HG02970 (cell line): Measurements from ENCODE around the gene GPR45.

Experiments
- ATAC-seq: cut with Tn5 transposase; IDR thresholded peaks from one replicate; pipeline ENCODE4 v1.9.1; 2021; ENCODE audit warnings: mild to moderate bottlenecking, moderate library complexity, moderate number of reproducible peaks; ENCODE audit not compliant: unreplicated experiment, low FRiP score

GPR45 gene

DNA sequence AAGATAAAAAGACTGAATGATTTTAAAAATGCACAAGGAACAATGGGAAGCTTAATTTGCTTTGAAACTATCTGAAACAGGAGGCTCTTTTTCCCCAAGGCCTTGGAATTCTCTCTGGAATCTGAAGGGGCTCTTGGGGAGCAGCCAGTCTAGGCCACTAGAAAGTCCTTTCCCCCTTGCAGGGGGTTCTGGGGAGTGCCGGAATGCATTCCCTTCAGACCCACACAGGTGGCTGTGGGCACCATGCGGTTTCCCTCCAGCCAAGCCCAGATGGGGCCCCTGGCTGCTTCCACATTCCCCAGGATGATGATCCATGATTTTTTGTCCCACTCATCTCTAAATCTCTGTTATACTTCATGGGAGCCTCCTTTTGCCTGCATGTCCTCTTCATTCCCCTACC is 10.7 kb downstream of the GPR45 start:
- ATAC-seq = no peak

DNA sequence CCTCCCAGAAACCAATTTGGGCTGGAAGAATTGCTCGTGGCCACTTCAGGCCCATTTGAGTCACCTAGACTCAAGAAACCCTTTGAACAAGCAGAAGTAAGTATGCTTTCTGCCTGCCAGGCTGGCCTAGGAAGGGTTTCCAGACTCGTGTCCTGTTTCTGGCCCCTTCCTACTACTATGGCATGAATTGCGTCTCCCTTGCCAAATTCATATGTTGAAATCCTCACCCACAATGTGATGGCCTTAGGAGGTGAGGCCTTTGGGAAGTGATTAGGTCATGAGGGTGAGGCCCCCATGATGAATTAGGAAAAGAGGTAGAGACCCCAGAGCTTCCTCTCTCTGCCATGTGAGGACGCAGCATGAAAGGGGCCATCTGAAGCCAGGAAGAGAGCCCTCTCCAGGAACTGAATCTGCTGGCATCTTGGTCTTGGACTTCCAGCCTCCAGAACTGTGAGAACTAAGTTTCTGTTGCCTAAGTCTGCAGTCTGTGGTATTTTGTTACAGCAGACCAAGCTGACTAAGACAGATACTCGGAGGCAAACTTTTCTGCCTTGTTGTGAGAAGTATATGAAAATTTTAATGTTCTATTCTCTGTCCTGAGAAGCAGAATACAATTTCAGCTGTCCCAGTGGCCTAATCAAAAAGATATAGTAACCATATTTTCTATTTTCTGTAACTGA is 13.1 kb downstream of the GPR45 start:
- no peak for ATAC-seq

DNA sequence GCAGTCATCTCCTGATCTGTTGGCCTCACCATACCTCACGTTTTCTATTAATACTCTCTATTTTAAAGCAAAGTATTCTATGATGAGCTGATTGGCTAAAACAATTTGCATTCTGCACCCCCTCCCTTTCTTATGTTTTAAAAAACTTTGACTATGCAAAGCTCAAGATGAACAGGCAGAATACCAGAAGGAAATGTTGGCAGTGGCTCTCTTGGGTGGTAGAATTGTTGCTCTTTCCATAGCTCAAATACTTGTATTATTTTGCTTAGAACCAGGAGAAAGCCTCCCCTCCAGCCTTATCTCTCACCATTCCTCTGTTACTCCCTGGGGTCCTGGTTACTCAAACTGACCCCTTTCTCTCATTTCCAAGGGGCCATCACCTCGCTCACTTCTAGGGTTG is 14.4 kb downstream of the GPR45 start:
- ATAC-seq = no peak

DNA sequence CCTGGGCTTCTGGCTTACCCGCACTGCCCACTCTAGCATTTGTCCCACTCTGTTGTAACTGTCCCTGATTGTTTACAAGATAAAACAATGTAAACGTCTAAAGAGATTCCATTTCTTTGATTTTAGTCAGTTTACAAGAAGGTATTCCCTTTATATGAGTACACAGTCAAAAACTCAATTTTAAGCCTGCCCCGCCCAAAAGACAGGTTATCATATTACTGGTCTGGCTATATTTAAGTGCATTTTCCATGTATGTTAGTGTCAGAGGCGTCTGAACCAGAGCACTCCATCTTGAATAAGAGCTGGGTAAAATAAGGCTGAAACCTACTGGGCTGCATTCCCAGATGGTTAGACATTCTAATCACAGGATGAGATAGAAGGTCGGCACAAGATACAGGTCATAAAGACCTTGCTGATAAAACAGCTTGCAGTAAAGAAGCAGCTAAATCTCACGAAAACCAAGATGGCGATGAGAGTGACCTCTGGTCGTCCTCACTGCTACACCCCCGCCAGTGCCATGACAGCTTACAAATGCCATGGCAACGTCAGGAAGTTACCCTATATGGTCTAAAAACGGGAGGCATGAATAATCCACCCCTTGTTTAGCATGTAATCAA is 15.0 kb downstream of the GPR45 start:
- no peak for ATAC-seq

DNA sequence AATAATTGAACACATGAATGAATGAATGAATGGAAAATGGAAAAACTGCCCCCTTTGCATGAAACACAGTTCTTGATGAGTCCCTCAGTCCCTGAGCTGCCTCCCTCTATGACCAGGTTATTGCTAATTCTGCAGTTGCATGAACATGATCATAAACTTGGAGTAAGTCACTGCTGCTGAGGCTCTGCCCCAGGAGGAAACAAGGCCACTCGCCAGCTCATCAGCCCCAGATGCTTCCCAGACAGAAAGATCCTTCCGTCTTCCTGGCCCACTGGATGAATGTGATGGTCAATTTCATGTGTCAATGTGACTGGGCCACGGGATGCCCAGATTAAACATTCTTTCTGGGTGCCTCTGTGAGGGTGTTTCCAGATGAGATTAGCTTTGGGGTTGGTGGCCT is 16.4 kb downstream of the GPR45 start:
- no peak for ATAC-seq

DNA sequence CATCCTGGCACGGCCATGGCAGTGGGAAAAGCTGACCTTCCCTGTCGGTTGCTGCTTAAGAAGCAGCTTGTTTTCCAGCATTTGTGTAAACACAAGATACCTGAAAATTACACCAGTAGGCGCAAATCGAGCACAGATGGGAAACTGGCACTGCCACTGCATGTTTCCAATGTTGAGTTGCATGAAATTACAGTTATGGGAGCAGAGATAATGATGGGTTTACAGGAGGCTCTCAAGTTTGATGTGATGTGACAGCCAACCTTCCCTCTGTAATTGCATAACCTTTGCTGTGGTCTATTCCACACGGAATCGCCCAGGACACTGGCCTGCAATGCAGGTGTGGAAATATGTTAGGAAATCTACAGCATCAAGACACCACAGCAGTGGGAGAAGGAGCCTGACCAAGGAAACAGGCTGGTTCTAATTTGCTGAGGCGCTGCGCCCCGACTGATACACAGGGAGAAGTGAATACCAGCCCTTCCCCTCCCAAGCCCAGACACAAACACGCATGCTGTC is 17.4 kb downstream of the GPR45 start:
- no peak for ATAC-seq

DNA sequence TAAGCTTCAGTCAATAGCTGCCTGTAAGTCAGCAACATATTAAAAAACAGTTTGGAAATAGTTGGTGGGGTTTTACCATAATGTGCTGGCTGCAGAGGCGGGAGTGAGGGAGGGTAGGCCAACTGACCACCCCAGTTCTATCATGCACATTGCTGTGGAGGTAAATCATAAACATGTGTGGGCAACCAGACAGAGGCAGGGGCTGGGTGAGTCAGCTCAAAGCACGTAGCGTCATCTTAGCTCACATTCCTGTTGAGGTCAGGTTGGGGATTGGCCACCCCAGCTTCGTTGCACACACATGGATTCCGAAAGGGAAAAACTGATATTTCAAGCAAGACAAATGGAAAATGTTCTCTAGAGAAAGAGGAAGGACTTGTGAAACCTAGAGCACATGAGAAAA is 19.5 kb downstream of the GPR45 start:
- no peak for ATAC-seq

DNA sequence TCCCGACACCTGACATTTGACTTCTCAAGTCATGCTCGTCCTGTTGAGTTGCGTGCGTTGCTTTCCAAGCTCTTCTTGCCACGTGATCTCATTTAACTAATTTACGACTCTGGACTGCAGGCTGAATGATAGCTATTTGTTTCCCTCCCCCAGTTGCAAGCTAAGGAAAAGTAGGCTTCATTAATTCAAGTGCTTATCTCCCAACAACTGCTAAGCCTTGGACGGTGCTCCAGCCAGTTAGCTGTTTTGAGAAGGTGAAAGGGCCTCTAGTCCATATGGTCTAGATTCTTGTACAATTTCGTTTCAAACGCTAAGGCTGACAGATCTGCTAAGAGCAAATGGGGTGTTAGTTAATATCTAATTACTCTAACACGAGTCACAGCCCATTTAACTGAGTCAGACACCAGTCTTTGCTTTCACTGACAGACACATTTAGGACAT is 21.1 kb downstream of the GPR45 start:
- ATAC-seq = no peak

DNA sequence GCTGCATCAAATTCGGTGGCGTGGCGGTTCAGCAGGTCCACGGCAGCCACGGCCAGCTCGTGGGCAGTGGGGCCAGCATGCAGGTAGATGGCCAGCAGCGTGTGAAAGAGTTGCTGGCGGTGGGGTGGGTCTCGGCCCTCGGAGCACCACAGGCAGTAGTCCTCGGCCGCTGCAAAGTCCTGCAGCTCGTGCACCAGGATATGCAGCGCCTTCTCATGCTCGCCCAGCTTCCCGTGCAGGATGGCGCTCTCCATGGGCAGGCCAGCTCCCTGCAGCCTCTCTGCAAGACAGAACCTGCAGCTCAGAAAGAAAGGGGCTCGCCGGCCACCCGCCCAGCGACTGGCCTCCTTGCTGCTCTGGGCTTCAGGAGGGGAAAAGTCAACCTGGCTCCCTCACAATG is 27.9 kb downstream of the GPR45 start:
- no peak for ATAC-seq

DNA sequence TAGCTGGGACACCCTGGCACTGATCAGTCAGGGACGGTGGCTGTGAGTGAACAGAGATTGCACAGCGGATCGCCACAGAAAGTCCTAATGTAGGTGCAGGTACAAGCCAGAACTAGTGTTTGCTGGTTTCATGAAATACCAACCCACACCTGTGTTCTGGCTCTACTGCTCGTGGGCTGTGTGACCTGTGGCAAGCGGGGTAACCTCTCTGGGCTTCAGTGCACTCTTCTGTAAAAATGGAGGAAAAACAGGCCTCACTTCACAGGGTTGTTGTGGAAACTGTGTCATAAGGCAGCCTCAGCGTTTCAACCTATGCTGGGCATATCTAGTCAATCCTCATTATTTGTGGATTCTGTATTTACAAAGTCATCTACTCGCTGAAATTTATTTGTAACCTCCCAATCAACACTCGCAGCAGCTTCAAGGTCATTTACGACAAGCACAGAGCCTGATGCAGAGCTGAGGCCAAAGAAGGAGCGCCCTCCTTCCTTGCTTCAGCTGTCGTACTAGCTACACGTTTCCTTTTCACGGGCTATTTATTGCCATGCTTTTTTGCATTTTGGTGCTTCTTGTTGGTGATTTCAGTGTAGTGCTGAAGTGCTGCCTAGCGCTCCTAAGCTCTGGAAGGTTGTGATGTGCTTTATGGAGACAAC is 30.0 kb downstream of the GPR45 start:
- ATAC-seq = no peak

DNA sequence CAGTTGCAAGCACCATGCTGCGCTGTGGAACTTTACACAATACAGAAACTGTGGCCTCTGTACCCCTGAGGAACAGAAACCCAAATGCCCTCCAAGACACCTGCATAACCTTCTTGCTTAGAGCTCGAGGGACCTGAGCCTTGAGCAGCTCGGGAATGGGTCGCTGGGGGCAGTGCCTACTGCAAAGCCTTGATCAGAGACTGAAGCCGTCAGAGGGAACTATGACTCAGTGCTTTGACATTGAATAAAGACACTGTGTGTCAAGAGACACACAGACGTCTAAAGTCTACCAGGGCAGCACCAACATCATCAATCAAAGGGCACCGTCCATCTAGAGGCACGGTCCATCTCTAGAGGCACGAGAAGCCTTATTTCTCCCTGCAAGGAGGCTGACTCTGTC is 30.6 kb downstream of the GPR45 start:
- no peak for ATAC-seq

DNA sequence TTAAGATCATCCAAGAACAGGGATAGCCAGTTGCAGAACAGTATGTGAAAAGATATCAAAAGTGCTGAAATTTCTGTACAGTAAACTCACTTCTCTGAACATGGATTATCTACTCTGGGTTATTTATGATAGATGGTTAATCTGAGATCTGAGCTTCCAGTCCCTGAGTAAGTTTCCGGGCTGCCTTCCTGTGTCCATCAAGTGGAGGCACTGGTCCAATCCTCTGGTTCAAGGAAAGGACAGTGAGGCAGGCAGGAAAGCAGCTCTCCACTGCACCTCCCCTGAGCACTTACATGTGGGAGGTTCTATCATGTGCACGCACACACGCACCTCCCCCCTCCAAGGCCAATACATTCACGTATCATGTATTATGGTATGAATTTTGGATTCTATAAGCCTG is 32.5 kb downstream of the GPR45 start:
- no peak for ATAC-seq

DNA sequence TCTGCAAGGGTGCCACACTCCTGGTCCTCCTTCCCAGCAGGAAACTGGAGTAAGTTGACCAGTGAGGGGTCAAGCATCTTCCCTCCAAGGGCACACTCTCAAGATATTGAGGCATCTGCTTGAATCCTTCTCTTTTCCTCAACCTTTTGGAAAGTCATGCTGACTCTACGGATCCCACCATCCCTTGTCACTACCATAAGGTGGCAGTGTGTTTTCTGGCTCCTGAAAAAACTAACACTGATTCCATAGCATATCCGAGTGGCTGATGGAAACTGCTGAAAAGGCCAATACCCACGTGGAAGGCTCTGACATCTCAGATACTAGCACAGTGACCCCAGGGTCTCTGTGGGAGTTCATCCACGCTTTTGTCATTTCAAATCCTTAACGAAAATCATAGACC is 37.1 kb downstream of the GPR45 start:
- ATAC-seq = no peak

DNA sequence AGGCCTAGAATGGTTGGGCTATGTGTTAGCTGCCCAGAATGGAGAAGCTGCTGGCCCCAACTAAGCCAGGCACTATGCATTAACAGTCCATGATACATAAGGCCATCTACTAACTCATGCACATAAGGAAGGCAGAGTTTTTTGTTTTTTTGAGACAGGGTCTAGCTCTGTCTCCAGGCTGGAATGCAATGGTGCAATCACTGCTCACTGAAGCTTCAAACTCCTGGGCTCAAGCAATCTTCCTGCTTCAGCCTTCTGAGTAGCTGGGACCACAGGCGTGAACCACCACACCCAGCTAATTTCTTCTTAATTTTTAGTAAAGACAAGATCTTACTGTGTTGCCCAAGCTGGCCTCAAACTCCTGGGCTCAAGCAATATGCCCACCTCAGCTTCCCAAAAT is 37.6 kb downstream of the GPR45 start:
- ATAC-seq = no peak

DNA sequence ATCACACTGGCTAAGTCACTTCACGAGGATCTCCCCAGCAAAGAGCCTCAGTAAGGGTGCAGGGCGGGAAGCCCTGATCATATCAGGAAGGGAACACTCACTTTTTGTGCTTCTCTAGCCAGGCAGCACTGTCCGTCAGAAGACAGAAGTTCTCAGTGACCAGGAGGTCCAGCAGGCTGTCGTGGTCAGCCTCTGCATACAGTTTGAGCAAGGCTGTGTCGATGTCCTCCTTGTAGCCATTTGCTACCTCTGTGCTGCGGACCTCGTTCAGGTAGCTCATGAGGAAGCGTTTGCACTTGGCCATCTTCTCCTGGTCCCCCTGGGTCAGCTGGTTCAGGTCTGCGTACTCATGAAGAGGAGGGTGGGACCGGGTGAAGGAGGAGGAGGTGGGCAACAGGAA is 38.7 kb downstream of the GPR45 start:
- ATAC-seq = no peak

DNA sequence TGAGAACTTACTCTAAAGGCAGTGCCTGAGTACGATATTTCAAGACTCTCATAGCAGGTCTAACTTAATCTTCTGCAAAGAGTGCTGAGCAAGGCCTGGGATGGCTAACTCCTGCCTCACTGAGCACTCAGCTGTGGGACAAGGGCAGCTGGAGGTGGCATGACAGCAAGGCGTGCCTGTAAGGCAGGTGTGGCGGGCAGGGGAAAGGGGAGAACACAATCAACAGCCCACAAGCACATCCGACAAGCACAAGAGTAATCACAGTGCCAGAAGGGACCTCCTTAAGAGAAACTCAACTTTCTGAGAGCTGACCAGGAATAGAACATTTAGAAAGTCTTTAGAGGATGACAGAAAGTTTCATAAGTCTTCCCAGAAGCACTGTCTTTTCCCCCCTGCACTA is 42.0 kb downstream of the GPR45 start:
- ATAC-seq = no peak

DNA sequence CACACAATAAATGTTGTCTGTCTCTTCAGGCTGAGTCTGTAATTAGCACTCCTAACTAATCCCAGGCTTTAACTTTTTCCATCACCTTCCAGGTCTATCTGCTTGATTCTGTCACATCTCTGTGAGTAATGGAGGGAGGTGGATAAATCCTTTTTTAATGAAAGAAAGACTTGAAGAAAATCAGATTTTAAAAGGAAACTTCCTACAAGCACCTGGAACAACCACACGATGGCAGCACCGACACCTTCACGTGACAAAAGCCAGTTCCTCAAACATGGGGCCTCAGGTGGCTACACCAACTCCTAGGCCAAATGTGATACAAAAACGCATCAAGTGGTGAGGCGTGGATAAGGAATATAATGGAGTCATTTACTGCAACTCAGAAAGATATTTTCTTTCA is 46.1 kb downstream of the GPR45 start:
- no peak for ATAC-seq

DNA sequence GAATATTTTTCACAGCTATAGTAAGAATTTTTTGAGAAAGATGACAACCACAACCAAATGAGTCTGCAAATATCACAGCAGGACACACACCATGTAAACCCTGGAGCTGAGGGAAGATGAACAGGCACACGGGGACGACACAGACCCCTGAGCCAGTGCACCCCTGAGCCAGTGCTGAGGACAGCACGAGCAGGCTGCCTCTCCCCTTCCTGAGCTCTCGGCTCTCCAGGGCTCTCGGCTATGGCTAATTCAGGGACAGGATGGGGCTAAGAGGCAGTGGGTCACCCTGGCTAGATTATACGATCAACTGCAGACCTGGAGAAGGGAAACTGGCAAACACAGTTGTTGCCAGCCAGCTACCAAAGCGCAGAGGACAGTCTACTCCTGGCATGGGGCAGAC is 46.6 kb downstream of the GPR45 start:
- ATAC-seq = no peak

DNA sequence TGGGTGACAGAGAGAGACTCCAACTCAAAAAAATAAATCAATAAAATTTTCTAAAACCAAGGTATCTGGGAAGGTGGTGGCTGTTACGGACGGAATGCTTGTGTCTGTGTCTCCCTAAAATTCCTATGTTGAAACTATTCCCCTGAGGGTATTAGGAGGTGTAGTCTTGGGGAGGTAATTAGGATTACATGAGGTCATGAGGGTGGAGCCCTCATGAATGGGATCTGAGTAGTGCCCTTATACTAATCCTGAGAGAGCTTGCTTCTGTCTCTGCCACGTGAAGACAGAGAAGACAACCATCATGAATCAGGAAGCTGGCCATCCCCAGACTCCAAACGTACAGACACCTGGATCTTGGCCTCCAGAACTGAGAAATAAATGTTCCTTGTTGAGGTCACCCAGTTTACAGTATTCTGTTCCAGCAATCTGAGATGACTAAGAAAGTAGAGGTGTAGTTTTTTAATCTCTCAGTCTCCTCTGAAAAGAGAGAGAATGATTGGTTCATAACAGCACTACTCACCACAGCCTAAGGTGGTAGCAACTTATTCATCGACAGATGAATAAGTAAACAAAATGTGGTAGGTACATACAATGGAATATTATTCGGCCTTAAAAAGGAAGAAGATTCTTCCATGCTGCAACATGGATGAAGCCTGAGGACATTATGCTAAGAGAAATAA is 49.6 kb downstream of the GPR45 start:
- no peak for ATAC-seq

DNA sequence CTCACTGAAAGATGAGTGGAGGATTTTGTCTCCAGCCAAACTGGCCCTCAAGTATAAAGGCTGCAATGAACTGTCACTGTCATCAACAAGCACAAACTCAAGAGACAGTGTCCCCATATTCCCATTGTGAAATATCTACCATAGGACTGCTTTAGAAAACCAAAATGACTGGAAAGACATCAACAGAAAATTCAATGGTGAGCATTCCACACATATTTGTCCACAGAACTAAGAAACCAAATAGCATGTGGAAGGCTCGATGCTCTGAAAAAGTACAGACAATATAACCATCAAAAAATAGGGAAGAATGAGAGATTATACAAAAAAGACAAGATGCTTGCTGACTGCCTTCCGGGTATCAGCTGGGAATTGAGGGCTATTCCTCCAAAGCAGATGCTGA is 50.4 kb downstream of the GPR45 start:
- no peak for ATAC-seq
